GM19455 (cell line): ENCODE data around the gene TMEM74B.
"Not testable (repeated sequence)": the region's sequence is repeated elsewhere in the genome, so short reads cannot be mapped to it uniquely, and the experiment has no call there.

Experiments used
- ATAC-seq: cut with Tn5 transposase; IDR thresholded peaks from one replicate; pipeline ENCODE4 v1.9.1; 2021; ENCODE audit not compliant: unreplicated experiment

TMEM74B gene

GRCh38 chr20:1184638-1185315 lies at the start of gene TMEM74B:
Gene TMEM74B, minus strand, starts transcription at chr20:1184981. Its CDS starts 1,180 bp downstream, at chr20:1183801.
- no peak for ATAC-seq

- no peak for ATAC-seq
These were observed 47.7 kb upstream of the TMEM74B start for GRCh38 chr20:1232286-1233111.

- ATAC-seq: no peak
These were observed 44.8 kb upstream of the TMEM74B start for GRCh38 chr20:1229541-1229940.

- no peak for ATAC-seq
These were observed 41.2 kb upstream of the TMEM74B start, which contains the start of gene RAD21L1 for GRCh38 chr20:1225783-1226654. Gene RAD21L1, plus strand, starts transcription at chr20:1226044. Its CDS starts 2,410 bp downstream, at chr20:1228454.

GRCh38 chr20:1225263-1225782 lies 40.5 kb upstream of the TMEM74B start:
- no peak for ATAC-seq

GRCh38 chr20:1224205-1224890 lies 39.6 kb upstream of the TMEM74B start:
- no peak for ATAC-seq

- ATAC-seq: not testable (repeated sequence)
These were observed 38.0 kb upstream of the TMEM74B start for GRCh38 chr20:1222750-1223149.

- not testable (repeated sequence) for ATAC-seq
These were observed 32.0 kb upstream of the TMEM74B start for GRCh38 chr20:1216527-1217427.

- no peak for ATAC-seq
These were observed 30.8 kb upstream of the TMEM74B start for GRCh38 chr20:1215386-1216170.

- no peak for ATAC-seq
These were observed 30.1 kb upstream of the TMEM74B start for GRCh38 chr20:1214838-1215261.

GRCh38 chr20:1212607-1213396 lies 28.0 kb upstream of the TMEM74B start:
- no peak for ATAC-seq

GRCh38 chr20:1212023-1212422 lies 27.2 kb upstream of the TMEM74B start:
- no peak for ATAC-seq

- ATAC-seq: no peak
These were observed 25.7 kb upstream of the TMEM74B start for GRCh38 chr20:1210501-1210900.

GRCh38 chr20:1209447-1210387 lies 24.9 kb upstream of the TMEM74B start:
- no peak for ATAC-seq

- ATAC-seq: no peak
These were observed 22.6 kb upstream of the TMEM74B start for GRCh38 chr20:1207293-1207878.
